ENCODE measurements around the gene CERK. TPM values are rescaled to one million over a fixed set of nuclear protein-coding genes. Genes with fewer than 3 reads are reported as not detected.

CERK gene
- total RNA-seq, 2 donors from 2014 or later = 54.9 to 57.6 TPM

GRCh38 chr22:46747646-46748045 lies 9.6 kb upstream of the CERK start:
- Mint-ChIP-seq H3K27me3 (ENCODE audit: insufficient read depth) (peaks cover 29% of the 10 kb centered on the region), H3K4me3 (no peak overlapping the region), H3K4me1 (no peaks in the 10 kb centered on the region), H3K27ac (no peak overlapping the region), H3K36me3 (ENCODE audit: low read depth) (no peaks in the 10 kb centered on the region), H3K9me3 (peaks cover 6% of the 10 kb centered on the region)
- Histone ChIP-seq H3K4me3 (ENCODE audit: low read length) (no peak overlapping the region), H3K9me3 (ENCODE audit: control insufficient read depth, low read length) (no peaks in the 10 kb centered on the region), H3K4me1 (ENCODE audit: control insufficient read depth, insufficient read depth, low read length) (no peaks in the 10 kb centered on the region), H3K9ac (ENCODE audit: extremely low read depth, low read length, poor library complexity, severe bottlenecking) (no peak overlapping the region), H3K27ac (ENCODE audit: low read depth, low read length) (no peak overlapping the region), H3K27me3 (ENCODE audit: control insufficient read depth, insufficient read depth, low read length, poor library complexity, severe bottlenecking) (peaks cover 21% of the 10 kb centered on the region), H3K36me3 (ENCODE audit: control insufficient read depth, insufficient read depth, low read length) (no peaks in the 10 kb centered on the region)
- DNase-seq = no peak
- TF ChIP-seq, protein P1, sequence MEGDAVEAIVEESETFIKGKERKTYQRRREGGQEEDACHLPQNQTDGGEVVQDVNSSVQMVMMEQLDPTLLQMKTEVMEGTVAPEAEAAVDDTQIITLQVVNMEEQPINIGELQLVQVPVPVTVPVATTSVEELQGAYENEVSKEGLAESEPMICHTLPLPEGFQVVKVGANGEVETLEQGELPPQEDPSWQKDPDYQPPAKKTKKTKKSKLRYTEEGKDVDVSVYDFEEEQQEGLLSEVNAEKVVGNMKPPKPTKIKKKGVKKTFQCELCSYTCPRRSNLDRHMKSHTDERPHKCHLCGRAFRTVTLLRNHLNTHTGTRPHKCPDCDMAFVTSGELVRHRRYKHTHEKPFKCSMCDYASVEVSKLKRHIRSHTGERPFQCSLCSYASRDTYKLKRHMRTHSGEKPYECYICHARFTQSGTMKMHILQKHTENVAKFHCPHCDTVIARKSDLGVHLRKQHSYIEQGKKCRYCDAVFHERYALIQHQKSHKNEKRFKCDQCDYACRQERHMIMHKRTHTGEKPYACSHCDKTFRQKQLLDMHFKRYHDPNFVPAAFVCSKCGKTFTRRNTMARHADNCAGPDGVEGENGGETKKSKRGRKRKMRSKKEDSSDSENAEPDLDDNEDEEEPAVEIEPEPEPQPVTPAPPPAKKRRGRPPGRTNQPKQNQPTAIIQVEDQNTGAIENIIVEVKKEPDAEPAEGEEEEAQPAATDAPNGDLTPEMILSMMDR (conservative IDR thresholded peaks at IDR 0.05) = no peak
- WGBS, 2 experiments (ENCODE audit: insufficient coverage in 1 of 2, insufficient read length in 1 of 2) = 88 to 97% methylated on average over 5 to 8 of the region's 8 CpGs

GRCh38 chr22:46746620-46747019 lies 8.6 kb upstream of the CERK start:
- Histone ChIP-seq H3K36me3 (ENCODE audit: control insufficient read depth, insufficient read depth, low read length) (no peaks in the 10 kb centered on the region), H3K9me3 (ENCODE audit: control insufficient read depth, low read length) (no peaks in the 10 kb centered on the region), H3K9ac (ENCODE audit: extremely low read depth, low read length, poor library complexity, severe bottlenecking) (no peak overlapping the region), H3K4me3 (ENCODE audit: low read length) (no peak overlapping the region), H3K27ac (ENCODE audit: low read depth, low read length) (no peak overlapping the region), H3K4me1 (ENCODE audit: control insufficient read depth, insufficient read depth, low read length) (no peaks in the 10 kb centered on the region), H3K27me3 (ENCODE audit: control insufficient read depth, insufficient read depth, low read length, poor library complexity, severe bottlenecking) (peaks cover 21% of the 10 kb centered on the region)
- Mint-ChIP-seq H3K4me1 (no peaks in the 10 kb centered on the region), H3K27ac (no peak overlapping the region), H3K36me3 (ENCODE audit: low read depth) (no peaks in the 10 kb centered on the region), H3K9me3 (peaks cover 6% of the 10 kb centered on the region), H3K27me3 (ENCODE audit: insufficient read depth) (peaks cover 29% of the 10 kb centered on the region), H3K4me3 (no peak overlapping the region)
- DNase-seq = no peak
- TF ChIP-seq, protein P1 (conservative IDR thresholded peaks at IDR 0.05) = no peak
- 88% methylated on average over 11 of the region's 11 CpGs for whole genome bisulfite sequencing, 2 experiments (ENCODE audit: insufficient coverage in 1 of 2, insufficient read length in 1 of 2)

GRCh38 chr22:46746192-46746591 lies 8.1 kb upstream of the CERK start:
- no peak for DNase-seq
- Histone ChIP-seq H3K4me3 (ENCODE audit: low read length) (no peak overlapping the region), H3K27me3 (ENCODE audit: control insufficient read depth, insufficient read depth, low read length, poor library complexity, severe bottlenecking) (peaks cover 21% of the 10 kb centered on the region), H3K27ac (ENCODE audit: low read depth, low read length) (no peak overlapping the region), H3K9ac (ENCODE audit: extremely low read depth, low read length, poor library complexity, severe bottlenecking) (no peak overlapping the region), H3K4me1 (ENCODE audit: control insufficient read depth, insufficient read depth, low read length) (no peaks in the 10 kb centered on the region), H3K9me3 (ENCODE audit: control insufficient read depth, low read length) (no peaks in the 10 kb centered on the region), H3K36me3 (ENCODE audit: control insufficient read depth, insufficient read depth, low read length) (no peaks in the 10 kb centered on the region)
- no peak overlapping the region for H3K27ac Mint-ChIP-seq
- 82 to 84% methylated on average over 3 to 5 of the region's 5 CpGs for WGBS, 2 experiments (ENCODE audit: insufficient coverage in 1 of 2, insufficient read length in 1 of 2)
- TF ChIP-seq, protein P1 (conservative IDR thresholded peaks at IDR 0.05) = no peak
- H3K4me3 Mint-ChIP-seq = no peak overlapping the region
- peaks cover 29% of the 10 kb centered on the region for H3K27me3 Mint-ChIP-seq (ENCODE audit: insufficient read depth)
- H3K36me3 Mint-ChIP-seq (ENCODE audit: low read depth) = no peaks in the 10 kb centered on the region
- peaks cover 6% of the 10 kb centered on the region for H3K9me3 Mint-ChIP-seq
- H3K4me1 Mint-ChIP-seq = no peaks in the 10 kb centered on the region

Data from endodermal cell (in vitro differentiated cells).